Trophoblast cell (in vitro differentiated cells and primary cell): ENCODE measurements around the gene IFNGR1.

Source experiments
- DNase-seq, 2 donors: peaks; one replicate each; pipeline ENCODE4 v3.0.0-alpha.2; 2016
- H2AFZ ChIP-seq: 2 replicates; pipeline ENCODE4 v1.6.1; 2013; ENCODE audit warnings: low read length, moderate library complexity, mild to moderate bottlenecking; ENCODE audit not compliant: insufficient read depth, poor library complexity
- H2AK5ac ChIP-seq: 2 replicates; pipeline ENCODE4 v1.6.1; 2013; ENCODE audit warnings: mild to moderate bottlenecking, low read length
- H2BK120ac ChIP-seq: 2 replicates; pipeline ENCODE4 v1.6.1; 2013; ENCODE audit warnings: low read length, mild to moderate bottlenecking, moderate library complexity; ENCODE audit not compliant: insufficient read depth, poor library complexity
- H2BK12ac ChIP-seq: 2 replicates; pipeline ENCODE4 v1.6.1; 2013; ENCODE audit warnings: mild to moderate bottlenecking, low read length, moderate library complexity
- H2BK5ac ChIP-seq: 2 replicates; pipeline ENCODE4 v1.6.1; 2013; ENCODE audit warnings: low read length, low read depth, moderate library complexity, mild to moderate bottlenecking; ENCODE audit not compliant: poor library complexity
- H3K14ac ChIP-seq: 2 replicates; pipeline ENCODE4 v1.6.1; 2013; ENCODE audit warnings: mild to moderate bottlenecking, low read length
- H3K18ac ChIP-seq: 2 replicates; pipeline ENCODE4 v1.6.1; 2013; ENCODE audit warnings: mild to moderate bottlenecking, low read length
- H3K23ac ChIP-seq: 2 replicates; pipeline ENCODE4 v1.6.1; 2013; ENCODE audit warnings: low read length
- H3K27ac ChIP-seq: 2 replicates; pipeline ENCODE4 v1.5.1; 2013; ENCODE audit warnings: low read depth, mild to moderate bottlenecking, inconsistent platforms, low read length, moderate library complexity
- H3K27me3 ChIP-seq: 2 replicates; pipeline ENCODE4 v1.6.1; 2013; ENCODE audit warnings: inconsistent platforms, mild to moderate bottlenecking, low read length, moderate library complexity; ENCODE audit not compliant: insufficient read depth
- H3K36me3 ChIP-seq, 2 experiments: 1 replicate in 1 of 2; 2 replicates in 1 of 2; pipeline ENCODE4 v1.6.1; 2013; ENCODE audit warnings: low read length in 2 of 2, mild to moderate bottlenecking in 2 of 2, moderate library complexity in 1 of 2; ENCODE audit not compliant: insufficient read depth in 2 of 2, control insufficient read depth in 1 of 2
- H3K4ac ChIP-seq: 2 replicates; pipeline ENCODE4 v1.6.1; 2013; ENCODE audit warnings: low read depth, mild to moderate bottlenecking, low read length, moderate library complexity
- H3K4me1 ChIP-seq, 2 experiments: 1 replicate in 1 of 2; 2 replicates in 1 of 2; pipeline ENCODE4 v1.6.1; 2013; ENCODE audit warnings: low read length in 2 of 2, mild to moderate bottlenecking in 2 of 2, moderate library complexity in 1 of 2; ENCODE audit not compliant: insufficient read depth in 2 of 2, control insufficient read depth in 1 of 2
- H3K4me2 ChIP-seq: 2 replicates; pipeline ENCODE4 v1.6.1; 2013; ENCODE audit warnings: inconsistent platforms, mild to moderate bottlenecking, low read length, moderate library complexity
- H3K4me3 ChIP-seq: 2 replicates; pipeline ENCODE4 v1.5.1; 2013; ENCODE audit warnings: mild to moderate bottlenecking, low read depth, low read length, inconsistent platforms
- H3K79me1 ChIP-seq: one replicate; pipeline ENCODE4 v1.6.1; 2013; ENCODE audit warnings: low read length
- H3K79me2 ChIP-seq: 2 replicates; pipeline ENCODE4 v1.6.1; 2013; ENCODE audit warnings: low read length, mild to moderate bottlenecking; ENCODE audit not compliant: control insufficient read depth, insufficient read depth, poor library complexity
- H3K9ac ChIP-seq: 2 replicates; pipeline ENCODE4 v1.6.1; 2013; ENCODE audit warnings: mild to moderate bottlenecking, low read length
- H3K9me3 ChIP-seq: 2 replicates; pipeline ENCODE4 v1.6.1; 2013; ENCODE audit warnings: low read depth, mild to moderate bottlenecking, control low read depth, inconsistent platforms, low read length; ENCODE audit not compliant: insufficient read depth
- H4K12ac ChIP-seq: 2 replicates; pipeline ENCODE4 v1.6.1; 2013; ENCODE audit warnings: low read depth, mild to moderate bottlenecking, low read length, moderate library complexity
- H4K8ac ChIP-seq: 2 replicates; pipeline ENCODE4 v1.6.1; 2013; ENCODE audit warnings: low read depth, mild to moderate bottlenecking, low read length, moderate library complexity
- H4K91ac ChIP-seq: one replicate; pipeline ENCODE4 v1.6.1; 2013; ENCODE audit warnings: low read depth, mild to moderate bottlenecking, low read length, moderate library complexity
- WGBS: extraction: QIAGEN DNeasy Blood & Tissue Kit; methylation state at CpG from one replicate; pipeline ENCODE4 v1.1.7; 2013; ENCODE audit warnings: missing lambda C conversion rate; ENCODE audit not compliant: insufficient read length, insufficient coverage; ENCODE audit errors: extremely low coverage; 5-methylcytosine and 5-hydroxymethylcytosine counted together

The IFNGR1 gene

GRCh38 chr6:137176729-137177128 lies 42.5 kb downstream of the IFNGR1 start:
- no peak overlapping the region for H3K14ac ChIP-seq
- H3K23ac ChIP-seq = no peak overlapping the region
- H3K36me3 ChIP-seq = no peaks in the 10 kb centered on the region
- H4K12ac ChIP-seq = no peak overlapping the region
- no peak for DNase-seq
- H3K27ac ChIP-seq = no peak overlapping the region
- no peaks in the 10 kb centered on the region for H3K27me3 ChIP-seq
- no peak overlapping the region for H3K9ac ChIP-seq
- peaks cover 0 to 2% of the 10 kb centered on the region in 2 experiments for H3K4me1 ChIP-seq
- H3K79me1 ChIP-seq = no peaks in the 10 kb centered on the region
- H3K9me3 ChIP-seq = peaks cover 13% of the 10 kb centered on the region
- H4K91ac ChIP-seq = no peak overlapping the region
- no CpG with 5 or more reads among the region's 5 CpGs for WGBS
- no peaks in the 10 kb centered on the region for H3K79me2 ChIP-seq
- no peak overlapping the region for H3K18ac ChIP-seq
- no peak overlapping the region for H3K4ac ChIP-seq
- no peak overlapping the region for H2BK120ac ChIP-seq
- H3K4me2 ChIP-seq = no peak overlapping the region
- no peak overlapping the region for H2BK12ac ChIP-seq
- no peak overlapping the region for H3K4me3 ChIP-seq
- H2AFZ ChIP-seq = no peak overlapping the region
- no peak overlapping the region for H4K8ac ChIP-seq
- H2AK5ac ChIP-seq = no peak overlapping the region
- no peak overlapping the region for H2BK5ac ChIP-seq

DNA sequence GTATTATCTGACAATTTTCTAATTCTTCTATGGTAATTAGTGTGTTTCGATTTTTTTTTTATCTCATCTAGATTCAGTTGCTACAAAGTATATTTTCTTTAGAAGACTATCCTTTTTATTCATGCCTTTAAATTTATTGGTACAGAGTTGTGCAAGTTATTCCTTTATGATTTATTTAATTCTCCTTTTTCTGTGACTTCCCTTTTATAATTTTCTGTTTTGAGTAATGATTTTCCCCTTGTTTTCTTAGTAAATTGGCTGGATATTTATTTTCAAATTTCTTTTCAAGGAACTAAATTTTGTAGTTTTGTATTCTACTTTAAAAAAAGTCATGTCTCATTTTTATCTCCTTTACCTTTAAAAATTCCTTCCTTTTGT lies 43.3 kb downstream of the IFNGR1 start:
- H4K12ac ChIP-seq = no peak overlapping the region
- H2BK12ac ChIP-seq = no peak overlapping the region
- no CpG with 5 or more reads among the region's 1 CpG for WGBS
- H2BK5ac ChIP-seq = no peak overlapping the region
- no peak for DNase-seq
- H3K27me3 ChIP-seq = no peaks in the 10 kb centered on the region
- no peak overlapping the region for H3K4me2 ChIP-seq
- no peak overlapping the region for H2BK120ac ChIP-seq
- no peak overlapping the region for H2AK5ac ChIP-seq
- peaks cover 0 to 2% of the 10 kb centered on the region in 2 experiments for H3K4me1 ChIP-seq
- no peak overlapping the region for H3K4me3 ChIP-seq
- peaks cover 11% of the 10 kb centered on the region for H3K9me3 ChIP-seq
- no peaks in the 10 kb centered on the region for H3K79me1 ChIP-seq
- no peak overlapping the region for H4K8ac ChIP-seq
- no peak overlapping the region for H3K4ac ChIP-seq
- no peak overlapping the region for H3K14ac ChIP-seq
- H3K27ac ChIP-seq = no peak overlapping the region
- no peak overlapping the region for H4K91ac ChIP-seq
- H3K9ac ChIP-seq = no peak overlapping the region
- no peaks in the 10 kb centered on the region for H3K36me3 ChIP-seq
- H3K18ac ChIP-seq = no peak overlapping the region
- no peaks in the 10 kb centered on the region for H3K79me2 ChIP-seq
- H2AFZ ChIP-seq = no peak overlapping the region
- no peak overlapping the region for H3K23ac ChIP-seq

DNA sequence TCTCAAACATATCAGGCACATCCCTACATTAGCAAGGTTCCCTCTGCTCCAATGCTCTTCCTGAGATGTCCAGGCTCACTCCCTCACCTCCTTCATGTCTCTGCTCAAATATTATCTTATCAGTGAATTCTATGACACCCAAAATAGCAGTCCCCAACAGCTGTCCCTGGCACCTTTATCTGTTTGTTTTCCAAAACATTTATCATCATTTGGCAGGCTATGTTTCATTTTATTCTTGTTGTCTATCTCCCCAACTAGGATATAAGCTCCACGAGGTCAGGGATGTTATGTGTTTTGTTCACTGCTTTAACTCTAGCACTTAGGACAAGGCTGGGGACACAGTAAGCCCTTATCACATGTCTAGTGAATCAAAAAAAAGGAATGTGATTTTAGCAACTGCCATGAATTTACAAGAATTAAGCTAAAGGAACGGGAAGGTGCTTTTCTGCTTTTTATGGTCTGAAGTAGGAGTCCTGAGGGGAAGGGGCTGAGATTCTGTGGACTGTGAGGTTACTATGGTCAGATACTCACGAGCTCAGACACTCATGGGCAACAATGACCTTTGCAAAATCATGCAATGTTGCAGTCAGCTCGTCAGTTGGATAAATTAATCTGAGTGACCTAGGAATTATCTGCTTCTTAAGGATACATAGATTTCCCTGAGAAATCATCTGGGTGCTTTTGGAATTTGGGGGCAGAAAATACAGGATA lies 43.9 kb downstream of the IFNGR1 start:
- Histone ChIP-seq H3K4ac (no peak overlapping the region), H4K8ac (no peak overlapping the region), H3K36me3 (no peaks in the 10 kb centered on the region), H3K27ac (no peak overlapping the region), H3K27me3 (no peaks in the 10 kb centered on the region), H3K9ac (no peak overlapping the region), H4K91ac (no peak overlapping the region), H3K23ac (no peak overlapping the region), H3K18ac (no peak overlapping the region), H3K79me1 (peaks cover 1% of the 10 kb centered on the region), H3K4me2 (no peak overlapping the region), H2AK5ac (no peak overlapping the region), H2BK5ac (no peak overlapping the region), H2BK120ac (no peak overlapping the region), H2AFZ (no peak overlapping the region), H3K4me1 (peaks cover 0 to 2% of the 10 kb centered on the region in 2 experiments), H3K9me3 (peaks cover 8% of the 10 kb centered on the region), H3K4me3 (no peak overlapping the region), H3K79me2 (no peaks in the 10 kb centered on the region), H3K14ac (no peak overlapping the region), H2BK12ac (no peak overlapping the region), H4K12ac (no peak overlapping the region)
- WGBS = no CpG with 5 or more reads among the region's 4 CpGs
- peak in 1 of 2 donors; percentile 28 for DNase-seq

DNA sequence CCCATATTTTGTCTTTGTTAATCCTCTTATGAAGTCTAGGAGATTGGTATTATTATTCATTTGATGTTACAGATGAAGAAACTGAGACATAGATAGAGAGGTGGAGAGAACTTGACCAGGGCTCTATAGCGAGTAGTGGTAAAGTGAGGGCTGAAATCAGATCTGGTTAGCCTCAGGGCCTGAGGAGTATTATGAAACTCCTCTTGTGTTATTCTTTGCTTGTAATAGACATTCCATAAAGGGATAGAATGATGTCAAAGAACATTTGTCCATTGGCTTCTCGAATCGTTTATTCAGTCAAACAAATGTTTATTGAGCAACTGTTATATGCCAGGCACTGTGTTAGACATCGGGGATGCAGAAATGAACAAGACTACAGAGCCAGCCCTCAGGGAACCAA lies 45.7 kb downstream of the IFNGR1 start, which contains the start of gene IL22RA2:
Gene IL22RA2 (minus strand): TSS at position 144 of the 400 bp plus-strand sequence. CDS start 11,895 bp downstream, outside the sequence.
- Histone ChIP-seq H3K9me3 (peaks cover 2% of the 10 kb centered on the region), H4K8ac (no peak within 1 kb of the TSS), H3K4me2 (no peak within 1 kb of the TSS), H3K27me3 (no peaks in the 10 kb centered on the region), H2BK120ac (no peak within 1 kb of the TSS), H3K36me3 (no peaks in the 10 kb centered on the region), H3K23ac (no peak within 1 kb of the TSS), H3K4me3 (no peak within 1 kb of the TSS), H3K14ac (no peak within 1 kb of the TSS), H3K9ac (no peak within 1 kb of the TSS), H4K91ac (no peak within 1 kb of the TSS), H2BK12ac (no peak within 1 kb of the TSS), H3K79me2 (no peaks in the 10 kb centered on the region), H3K18ac (no peak within 1 kb of the TSS), H2AK5ac (no peak within 1 kb of the TSS), H3K79me1 (peaks cover 1% of the 10 kb centered on the region), H2AFZ (no peak within 1 kb of the TSS), H4K12ac (no peak within 1 kb of the TSS), H3K27ac (no peak within 1 kb of the TSS), H2BK5ac (no peak within 1 kb of the TSS), H3K4ac (no peak within 1 kb of the TSS), H3K4me1 (peaks cover 0 to 2% of the 10 kb centered on the region in 2 experiments)
- DNase-seq = peak; percentile 66 to 88
- WGBS = no CpG with 5 or more reads among the region's 4 CpGs
